ENCODE results near the gene ASPSCR1. TPM values are rescaled to one million over a fixed set of nuclear protein-coding genes. Genes with fewer than 3 reads are reported as not detected.
A peak's percentile ranks its signal among the peaks of the same experiment; 100 is the strongest.

The ASPSCR1 gene
- total and polyA plus RNA-seq, 2 of the 8 experiments (the other 6 are each of a cell fraction or from before 2014, with no cell fraction given), result 33.3 to 43.7 TPM

DNA sequence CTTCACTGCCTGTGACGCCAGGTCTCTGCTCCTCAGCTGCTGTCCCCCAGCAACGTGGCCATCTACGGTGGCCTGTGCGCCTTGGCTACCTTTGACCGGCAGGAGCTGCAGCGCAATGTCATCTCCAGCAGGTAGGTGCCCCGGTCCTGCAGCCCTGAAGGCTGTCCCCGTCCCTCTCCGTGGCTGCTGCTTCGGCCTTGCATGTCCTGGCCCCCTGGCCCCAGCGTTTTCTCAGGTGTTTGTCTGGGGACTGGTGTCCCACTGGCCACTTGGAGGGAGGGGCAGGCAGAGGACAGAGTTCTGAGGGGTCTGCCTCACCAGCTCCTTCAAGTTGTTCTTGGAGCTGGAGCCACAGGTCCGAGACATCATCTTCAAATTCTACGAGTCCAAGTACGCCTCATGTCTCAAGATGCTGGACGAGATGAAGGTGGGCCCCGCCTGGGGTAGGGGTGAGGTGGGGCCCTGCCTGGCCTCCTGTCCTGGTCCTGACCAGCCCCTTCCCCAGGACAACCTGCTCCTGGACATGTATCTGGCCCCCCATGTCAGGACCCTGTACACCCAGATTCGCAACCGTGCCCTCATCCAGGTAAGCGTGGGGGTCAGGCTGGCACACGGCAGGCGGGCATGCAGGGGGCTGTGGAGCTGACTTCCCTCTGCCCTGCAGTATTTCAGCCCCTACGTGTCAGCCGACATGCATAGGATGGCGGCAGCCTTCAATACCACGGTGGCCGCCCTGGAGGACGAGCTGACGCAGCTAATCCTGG lies 78.7 kb downstream of the ASPSCR1 start:
- ChIA-PET POLR2A (ENCODE audit: partially characterized antibody) (interaction anchor here (0.6 to 13.2 kb wide), 20 partner anchors 8 to 144 kb away, joined by 3 to 161 read pairs (median 3); partner anchors contain the start of genes DUS1L and RAC3), CTCF (ENCODE audit: partially characterized antibody) (interaction anchor here (1.1 to 5.4 kb wide), 4 partner anchors 9 to 98 kb away, joined by 3 to 40 read pairs (median 6); partner anchors contain the start of genes DUS1L and RAC3)
- no peak overlapping the region for H3K4me2 ChIP-seq (ENCODE audit: insufficient read depth in 1 of 2, low read depth in 2 of 2, low read length in 2 of 2)
- H2BK12ac ChIP-seq (ENCODE audit: low read depth, low read length), result no peak overlapping the region
- H3K9ac ChIP-seq (replicated peaks in 1 of 4; ENCODE audit: extremely low read depth in 1 of 4, low read depth in 3 of 4, low read length in 3 of 4), result peak overlapping the region in 1 of 4 experiments; percentile 37; a peak in 2 of 7 replicates
- no peak overlapping the region for H3K56ac ChIP-seq (replicated peaks; ENCODE audit: insufficient read length, low read depth, low read length)
- H3K9me3 ChIP-seq (ENCODE audit: insufficient read depth in 2 of 2, low read depth in 1 of 2, low read length in 1 of 2), result no peaks in the 10 kb centered on the region
- H3K27me3 ChIP-seq (replicated peaks in 1 of 4; ENCODE audit: control insufficient read depth in 3 of 4, extremely low read depth in 1 of 4, insufficient read depth in 3 of 4, low read length in 3 of 4), result no peaks in the 10 kb centered on the region
- no peak overlapping the region for H2BK15ac ChIP-seq (ENCODE audit: low read length)
- no peak overlapping the region for H4K8ac ChIP-seq (ENCODE audit: extremely low read depth, insufficient read depth, low read length)
- no peak overlapping the region for H3K4ac ChIP-seq (replicated peaks; ENCODE audit: insufficient read length, low read depth, low read length)
- peaks cover 6% of the 10 kb centered on the region; the same call in 1 of the 2 replicates for H3K79me1 ChIP-seq (ENCODE audit: low read depth, low read length)
- H2AFZ ChIP-seq (ENCODE audit: low read length), result no peak overlapping the region
- no peak overlapping the region for H3K27ac ChIP-seq (ENCODE audit: low read depth, low read length)
- H2AK5ac ChIP-seq (ENCODE audit: low read depth, low read length), result no peak overlapping the region
- no peak overlapping the region for H3K4me3 ChIP-seq (ENCODE audit: extremely low read depth in 1 of 4, insufficient read depth in 2 of 4, low read depth in 3 of 4, low read length in 4 of 4)
- no peak overlapping the region for H2BK120ac ChIP-seq (replicated peaks; ENCODE audit: low read depth, low read length)
- peaks cover 4 to 21% of the 10 kb centered on the region in 2 experiments for H4K20me1 ChIP-seq (replicated peaks in 1 of 2; ENCODE audit: control insufficient read depth in 1 of 2, insufficient read depth in 2 of 2, low read length in 2 of 2)
- no peak overlapping the region for H3K14ac ChIP-seq (ENCODE audit: insufficient read length)
- H4K5ac ChIP-seq (ENCODE audit: insufficient read length, low read depth, low read length), result no peak overlapping the region
- H3K79me2 ChIP-seq (ENCODE audit: control insufficient read depth in 1 of 2, insufficient read depth in 2 of 2, low read length in 2 of 2), result peaks cover 0 to 12% of the 10 kb centered on the region in 2 experiments; a peak in 1 of 4 replicates
- no peak overlapping the region for H2BK5ac ChIP-seq (ENCODE audit: low read depth, low read length)
- peaks cover 14 to 36% (median 28%) of the 10 kb centered on the region in 4 experiments for H3K36me3 ChIP-seq (ENCODE audit: control insufficient read depth in 2 of 4, insufficient read depth in 4 of 4, low read length in 3 of 4)
- FAIRE-seq (no peak), DNase-seq (ENCODE audit: low read depth in 1 of 2, low spot score in 2 of 2) (no peak)
- H3K23me2 ChIP-seq (ENCODE audit: low read depth, low read length), result peaks cover 6% of the 10 kb centered on the region; the same call in 1 of the 2 replicates
- H3K4me1 ChIP-seq (replicated peaks in 1 of 4; ENCODE audit: control insufficient read depth in 3 of 4, insufficient read depth in 4 of 4, low read length in 3 of 4), result peaks cover 0 to 7% (median 3%) of the 10 kb centered on the region in 4 experiments; a peak in 4 of 7 replicates
- no peak overlapping the region for H3K23ac ChIP-seq (ENCODE audit: insufficient read length)
- H4K91ac ChIP-seq (replicated peaks; ENCODE audit: insufficient read length, low read length), result no peak overlapping the region
- 95% methylated on average over 28 of the region's 28 CpGs; no CpG with 5 or more reads in 1 of the 2 experiments for WGBS, 2 experiments (ENCODE audit: extremely low coverage in 1 of 2, insufficient coverage in 1 of 2, insufficient read length in 1 of 2, insufficient replicate concordance in 2 of 2, low coverage in 1 of 2, low lambda C conversion rate in 2 of 2, missing lambda C conversion rate in 1 of 2)
- TF ChIP-seq GABPA (IDR thresholded peaks at IDR 0.05; ENCODE audit: borderline replicate concordance, insufficient read depth, low read length), result no peak
- TF ChIP-seq HDAC6 (IDR thresholded peaks at IDR 0.05; ENCODE audit: low read depth, low read length), result no peak
- no peak for TF ChIP-seq CTCF (IDR thresholded peaks at IDR 0.05; ENCODE audit: control extremely low read depth in 1 of 3, insufficient read depth in 1 of 3, low read depth in 1 of 3, low read length in 3 of 3)
- TF ChIP-seq RBBP5 (IDR thresholded peaks at IDR 0.05; ENCODE audit: borderline replicate concordance, low read depth, low read length), result no peak
- no peak for TF ChIP-seq E2F6 (IDR thresholded peaks at IDR 0.05)
- no peak for TF ChIP-seq POLR2A (IDR thresholded peaks at IDR 0.05; ENCODE audit: control extremely low read depth in 1 of 2, low read depth in 2 of 2, low read length in 2 of 2)
- no peak for TF ChIP-seq RXRA (IDR thresholded peaks at IDR 0.05; ENCODE audit: insufficient read depth, low read depth, low read length)
- TF ChIP-seq CREB1 (IDR thresholded peaks at IDR 0.05), result no peak
- no peak for TF ChIP-seq BCL11A (IDR thresholded peaks at IDR 0.05; ENCODE audit: low read depth in 2 of 2, low read length in 2 of 2)
- no peak overlapping the region for H2BK20ac ChIP-seq (ENCODE audit: low read length)
- no peak overlapping the region for H3K18ac ChIP-seq (ENCODE audit: extremely low read depth, low read length)
